ENCODE data around the gene COG8. TPM values are rescaled to one million over a fixed set of nuclear protein-coding genes. Genes with fewer than 3 reads are reported as not detected.
A peak's percentile ranks its signal among the peaks of the same experiment; 100 is the strongest.

The COG8 gene
- total and polyA plus RNA-seq, 2 donors (not counting 3 experiments of a cell fraction or from before 2014, with no cell fraction given) = 29.0 to 31.6 TPM

DNA sequence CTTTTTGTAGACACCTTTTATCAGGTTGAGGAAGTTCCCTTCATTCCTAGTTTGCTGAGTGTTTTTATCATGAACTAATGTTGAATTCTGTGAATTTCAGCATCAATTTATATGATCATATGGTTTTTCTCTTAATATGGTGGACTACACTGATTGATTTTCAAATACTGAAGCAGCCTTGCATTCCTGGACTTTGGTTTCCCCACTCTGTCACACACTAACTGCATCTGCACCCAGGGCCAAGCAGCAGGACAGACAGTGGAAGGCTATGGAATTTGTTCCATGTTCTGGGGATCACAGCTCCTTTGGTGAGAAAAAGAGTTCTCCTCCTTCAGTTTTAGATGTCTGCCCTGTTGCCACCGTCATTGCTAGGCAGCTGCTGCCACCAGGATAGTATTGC, 38.7 kb upstream of the COG8 start:
- H3K79me2 ChIP-seq (ENCODE audit: control insufficient read depth, insufficient read depth, low read length) = peaks cover 10% of the 10 kb centered on the region
- BruUV-seq (replicated peaks) = no TSS peak
- H3K4me3 ChIP-seq (replicated peaks in 1 of 3; ENCODE audit: insufficient read depth in 1 of 3, low read depth in 1 of 3, low read length in 3 of 3) = no peak overlapping the region
- H4K20me1 ChIP-seq (replicated peaks; ENCODE audit: control insufficient read depth, extremely low read depth, insufficient read depth, low read length) = peaks cover 4% of the 10 kb centered on the region
- peak overlapping the region; percentile 23 for H3K4me2 ChIP-seq (ENCODE audit: insufficient read depth, low read length)
- H3K9me3 ChIP-seq (replicated peaks; ENCODE audit: control insufficient read depth, insufficient read depth, low read length) = no peaks in the 10 kb centered on the region
- no peaks in the 10 kb centered on the region for H3K27me3 ChIP-seq (ENCODE audit: control insufficient read depth in 2 of 2, insufficient read depth in 2 of 2, low read length in 2 of 2)
- DNase-seq (ENCODE audit: low read depth, low spot score) (no peak), FAIRE-seq (no peak)
- H3K9me1 ChIP-seq (replicated peaks; ENCODE audit: control insufficient read depth, extremely low read depth, insufficient read depth, low read length) = no peaks in the 10 kb centered on the region
- ChIA-PET POLR2A (interaction anchor here (0.6 to 0.8 kb wide), 4 partner anchors 34 to 348 kb away, joined by 4 to 12 read pairs (median 6); partner anchors contain the start of gene NQO1), CTCF (interaction anchor here (0.6 to 1.6 kb wide), 7 partner anchors 13 to 298 kb away, joined by 3 to 16 read pairs (median 4); no protein-coding TSS in a partner anchor)
- intact Hi-C loops (cut with micrococcal nuclease) (no loop called here), dilution Hi-C loops (cut with MboI; ENCODE audit: extremely low pct_ligation_motif_present, low sequenced_read_pairs) (no loop called here)
- no peak overlapping the region for H2AFZ ChIP-seq (ENCODE audit: low read depth, low read length)
- TF ChIP-seq GATA2 (IDR thresholded peaks at IDR 0.05; ENCODE audit: insufficient read depth, insufficient read length, low read depth, low read length) (no peak), JUN (IDR thresholded peaks at IDR 0.05; ENCODE audit: borderline replicate concordance, insufficient read depth, insufficient read length, low read depth) (no peak), FOS (IDR thresholded peaks at IDR 0.05; ENCODE audit: borderline replicate concordance, insufficient read depth, low read length) (no peak), POLR2AphosphoS5 (IDR thresholded peaks at IDR 0.05; ENCODE audit: insufficient read depth, low read depth, low read length) (no peak), EZH2 (IDR thresholded peaks at IDR 0.05; ENCODE audit: borderline replicate concordance, low read depth, low read length, severe bottlenecking) (no peak), POLR2A (IDR thresholded peaks at IDR 0.05; ENCODE audit: low read depth, low read length) (no peak), CTCF (IDR thresholded peaks at IDR 0.05; ENCODE audit: extremely low read depth in 1 of 2, insufficient read depth in 1 of 2, low read depth in 1 of 2, low read length in 2 of 2) (no peak), MYC (IDR thresholded peaks at IDR 0.05; ENCODE audit: low read depth, low read length) (no peak)
- TF ChIP-seq, protein P1, sequence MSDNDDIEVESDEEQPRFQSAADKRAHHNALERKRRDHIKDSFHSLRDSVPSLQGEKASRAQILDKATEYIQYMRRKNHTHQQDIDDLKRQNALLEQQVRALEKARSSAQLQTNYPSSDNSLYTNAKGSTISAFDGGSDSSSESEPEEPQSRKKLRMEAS (IDR thresholded peaks at IDR 0.05; ENCODE audit: insufficient read depth, insufficient read length) = no peak
- peaks cover 24% of the 10 kb centered on the region for H3K4me1 ChIP-seq (ENCODE audit: control insufficient read depth, extremely low read depth, insufficient read depth, low read length)
- H3K36me3 ChIP-seq (ENCODE audit: control insufficient read depth in 2 of 2, extremely low read depth in 1 of 2, insufficient read depth in 2 of 2, low read length in 2 of 2) = peaks cover 2 to 4% of the 10 kb centered on the region in 2 experiments
- H3K27ac ChIP-seq (ENCODE audit: insufficient read depth, low read depth, low read length) = peak overlapping the region; percentile 56
- H3K9ac ChIP-seq (replicated peaks; ENCODE audit: extremely low read depth, insufficient read depth, low read length) = no peak overlapping the region

All from endothelial cell of umbilical vein (primary cell).